ENCODE results near the gene IGFN1.

IGFN1 gene

GRCh38 chr1:201266774-201267173, 76.2 kb downstream of the IGFN1 start:
- DNase-seq (ENCODE audit: low spot score), result peak; percentile 24

- no peak for DNase-seq (ENCODE audit: low spot score)
These were observed 77.0 kb downstream of the IGFN1 start for GRCh38 chr1:201267481-201268229.

- peak; percentile 92 for DNase-seq (ENCODE audit: low spot score)
These were observed 78.1 kb downstream of the IGFN1 start for GRCh38 chr1:201268604-201269151.

- DNase-seq (ENCODE audit: low spot score), result no peak
These were observed 78.7 kb downstream of the IGFN1 start for GRCh38 chr1:201269281-201269680.

- no peak for DNase-seq (ENCODE audit: low spot score)
These were observed 79.3 kb downstream of the IGFN1 start for GRCh38 chr1:201269900-201270410.

- no peak for DNase-seq (ENCODE audit: low spot score)
These were observed 80.2 kb downstream of the IGFN1 start for GRCh38 chr1:201270616-201271390.

- no peak for DNase-seq (ENCODE audit: low spot score)
These were observed 82.2 kb downstream of the IGFN1 start for GRCh38 chr1:201272799-201273198.

GRCh38 chr1:201274616-201275252, 84.1 kb downstream of the IGFN1 start:
- no peak for DNase-seq (ENCODE audit: low spot score)

- DNase-seq (ENCODE audit: low spot score), result no peak
These were observed 84.6 kb downstream of the IGFN1 start for GRCh38 chr1:201275253-201275666.

GRCh38 chr1:201276891-201277290, 86.3 kb downstream of the IGFN1 start:
- no peak for DNase-seq (ENCODE audit: low spot score)

GRCh38 chr1:201277441-201277840, 86.8 kb downstream of the IGFN1 start:
- DNase-seq (ENCODE audit: low spot score), result no peak

All from D341Med (cell line).